D721Med (cell line): ENCODE results near the gene WDR27.

Source experiments
- DNase-seq: peaks from one replicate; pipeline ENCODE4 v3.0.0; 2011; ENCODE audit warnings: low spot score; ENCODE audit not compliant: insufficient read length
- FAIRE-seq: peaks from 2 replicates; lab custom pipeline; 2011; peaks lifted over from hg19 to GRCh38; lab: Jason Lieb, UNC
- CTCF ChIP-seq: IDR thresholded peaks from 2 replicates; pipeline ENCODE4 v1.5.1; 2012; ENCODE audit warnings: mild to moderate bottlenecking, control low read depth; ENCODE audit not compliant: insufficient read depth; ENCODE audit errors: missing control alignments

WDR27 gene

GRCh38 chr6:169567819-169568218 lies 134.0 kb downstream of the WDR27 start:
- no peak for DNase-seq

GRCh38 chr6:169566961-169567750 lies 134.7 kb downstream of the WDR27 start:
- TF ChIP-seq CTCF, result no peak
- no peak for DNase-seq
- FAIRE-seq, result no peak

More at GRCh38 chr6:169567819-169568218, 134.0 kb downstream of the WDR27 start:
- FAIRE-seq, result no peak
- TF ChIP-seq CTCF, result no peak

- no peak for DNase-seq
- no peak for FAIRE-seq
- no peak for TF ChIP-seq CTCF
These were observed 135.5 kb downstream of the WDR27 start for GRCh38 chr6:169566319-169566718.

- DNase-seq (no peak), FAIRE-seq (no peak)
- no peak for TF ChIP-seq CTCF
These were observed 137.2 kb downstream of the WDR27 start for GRCh38 chr6:169564453-169565240.

GRCh38 chr6:169561665-169562064 lies 140.2 kb downstream of the WDR27 start:
- FAIRE-seq (no peak), DNase-seq (no peak)
- no peak for TF ChIP-seq CTCF

- TF ChIP-seq CTCF, result no peak
- no peak for DNase-seq
- no peak for FAIRE-seq
These were observed 142.2 kb downstream of the WDR27 start for GRCh38 chr6:169559592-169559991.
